Astrocyte of the hippocampus (primary cell): ENCODE data around the gene PIGU.
"Not testable (repeated sequence)": the region's sequence is repeated elsewhere in the genome, so short reads cannot be mapped to it uniquely, and the experiment has no call there.

Experiments
- DNase-seq: peaks from one replicate; pipeline ENCODE4 v3.0.0; 2011; ENCODE audit warnings: low read depth, low spot score

PIGU gene

GRCh38 chr20:34621383-34622367, 55.2 kb downstream of the PIGU start:
- no peak for DNase-seq

- DNase-seq: no peak
Measured at GRCh38 chr20:34621036-34621343, 55.9 kb downstream of the PIGU start.

- DNase-seq: no peak
Measured at GRCh38 chr20:34618676-34619075, 58.2 kb downstream of the PIGU start.

- not testable (repeated sequence) for DNase-seq
Measured at GRCh38 chr20:34616913-34617312, 60.0 kb downstream of the PIGU start.

GRCh38 chr20:34615477-34615876, 61.4 kb downstream of the PIGU start:
- peak; percentile 32 for DNase-seq

GRCh38 chr20:34611976-34612375, 64.9 kb downstream of the PIGU start:
- DNase-seq: not testable (repeated sequence)

GRCh38 chr20:34607066-34607465, 69.8 kb downstream of the PIGU start:
- no peak for DNase-seq

GRCh38 chr20:34604980-34605788, 71.7 kb downstream of the PIGU start:
- DNase-seq: no peak

GRCh38 chr20:34600892-34601653, 75.8 kb downstream of the PIGU start:
- no peak for DNase-seq

- DNase-seq: no peak
Measured at GRCh38 chr20:34595377-34596184, 81.3 kb downstream of the PIGU start.

GRCh38 chr20:34586488-34587163, 90.3 kb downstream of the PIGU start:
- no peak for DNase-seq

GRCh38 chr20:34585019-34585418, 91.9 kb downstream of the PIGU start:
- no peak for DNase-seq

GRCh38 chr20:34583544-34583943, 93.3 kb downstream of the PIGU start:
- no peak for DNase-seq

- no peak for DNase-seq
Measured at GRCh38 chr20:34582911-34583310, 94.0 kb downstream of the PIGU start.

- no peak for DNase-seq
Measured at GRCh38 chr20:34582221-34582620, 94.7 kb downstream of the PIGU start.

GRCh38 chr20:34581341-34582184, 95.3 kb downstream of the PIGU start:
- DNase-seq: peak; percentile 92

- peak; percentile 51 for DNase-seq
Measured at GRCh38 chr20:34579979-34580940, 96.6 kb downstream of the PIGU start.
